HepG2 (cell line): ENCODE data around the gene HMBS. TPM values are rescaled to one million over a fixed set of nuclear protein-coding genes. Genes with fewer than 3 reads are reported as not detected.

Source experiments
- ATAC-seq: fragments of 200-7000 bp; cut with Tn5 transposase; 3 replicates; pipeline ENCODE4 v1.9.1; 2020; ENCODE audit warnings: mild to moderate bottlenecking, moderate library complexity
- BruUV-seq: library from RNA; stranded (reverse); fragments of 400-500 nt; replicated peaks from 2 replicates; lab custom pipeline; 2021; lab: Mats Ljungman, UMichigan
- CTCF ChIA-PET: fragments of 300-600 bp; formaldehyde crosslinking; extraction: SDS; loops from one replicate; lab custom pipeline; 2021; ENCODE audit warnings: low total read pairs, inconsistent platforms, low intra/inter-chr PET ratio; lab: Yijun Ruan, JAX
- POLR2A ChIA-PET: fragments of 350-600 bp; sonication (Branson Sonifier 250); formaldehyde crosslinking; loops from one replicate; lab custom pipeline; 2020; ENCODE audit warnings: antibody characterized with exemption, inconsistent platforms; lab: Yijun Ruan, JAX
- DNase-seq: peaks from one replicate; pipeline ENCODE4 v3.0.0-alpha.2; 2015; ENCODE audit warnings: low spot score
- FAIRE-seq: peaks from 3 replicates; lab custom pipeline; 2011; peaks lifted over from hg19 to GRCh38; lab: Jason Lieb, UNC
- H2AFZ ChIP-seq: one replicate; pipeline ENCODE4 v1.6.1; 2011; ENCODE audit warnings: low read length, inconsistent platforms
- H3K27ac ChIP-seq: fragments of 300-600 bp; 3 replicates; pipeline ENCODE4 v1.8.0; 2011; ENCODE audit warnings: mixed run types, mild to moderate bottlenecking, mixed read lengths, low read length, inconsistent platforms; ENCODE audit not compliant: insufficient read depth; ENCODE audit errors: extremely low read length
- H3K27me3 ChIP-seq, 2 experiments: fragments of 200-600 bp in 1 of 2; 2 replicates in 1 of 2; 3 replicates in 1 of 2; pipeline versions ENCODE4 v1.6.0 to v1.8.0; 2011; ENCODE audit warnings: low read length in 2 of 2, mild to moderate bottlenecking in 2 of 2, moderate library complexity in 2 of 2, inconsistent platforms in 1 of 2; ENCODE audit not compliant: insufficient read depth in 2 of 2, control insufficient read depth in 1 of 2
- H3K36me3 ChIP-seq, 2 experiments: fragments of 200-600 bp in 1 of 2; replicated peaks in 1 of 2; 2 replicates in 1 of 2; 3 replicates in 1 of 2; pipeline versions ENCODE4 v1.5.1 to v1.8.0; 2011; ENCODE audit warnings: low read length in 2 of 2, inconsistent platforms in 1 of 2; ENCODE audit not compliant: insufficient read depth in 2 of 2, control insufficient read depth in 1 of 2
- H3K4me1 ChIP-seq: 2 replicates; pipeline ENCODE4 v1.5.1; 2012; ENCODE audit warnings: low read length, inconsistent platforms; ENCODE audit not compliant: insufficient read depth
- H3K4me2 ChIP-seq: 2 replicates; pipeline ENCODE4 v1.6.0; 2011; ENCODE audit warnings: low read depth, low read length, inconsistent platforms
- H3K4me3 ChIP-seq, 3 experiments: fragments of 200-600 bp in 1 of 3; sonication (generic), shearing (Covaris generic) in 1 of 3; replicated peaks in 1 of 3; 2 replicates each; pipeline ENCODE4 v1.5.1; 2011 to 2016; ENCODE audit warnings: low read length in 3 of 3, inconsistent platforms in 2 of 3, low read depth in 2 of 3, mild to moderate bottlenecking in 2 of 3, control low read depth in 1 of 3, mixed read lengths in 1 of 3; ENCODE audit not compliant: insufficient read depth in 1 of 3
- H3K79me2 ChIP-seq: one replicate; pipeline ENCODE4 v1.6.1; 2011; ENCODE audit warnings: low read length, inconsistent platforms; ENCODE audit not compliant: insufficient read depth
- H3K9ac ChIP-seq: 2 replicates; pipeline ENCODE4 v1.6.0; 2011; ENCODE audit warnings: mild to moderate bottlenecking, low read depth, low read length, inconsistent platforms; ENCODE audit not compliant: insufficient read depth
- H3K9me3 ChIP-seq: 2 replicates; pipeline ENCODE4 v1.5.1; 2012; ENCODE audit warnings: mild to moderate bottlenecking, low read length
- H4K20me1 ChIP-seq: 2 replicates; pipeline ENCODE4 v1.6.0; 2011; ENCODE audit warnings: inconsistent platforms, mild to moderate bottlenecking, low read length, moderate library complexity; ENCODE audit not compliant: insufficient read depth
- CEBPG ChIP-seq: IDR thresholded peaks from 2 replicates; pipeline ENCODE4 v1.6.1; 2016
- HIVEP1 ChIP-seq: sonication (generic); formaldehyde crosslinking; IDR thresholded peaks from 2 replicates; pipeline ENCODE4 v1.4.0; 2020; ENCODE audit warnings: mild to moderate bottlenecking, missing genetic modification reagents
- ZFYVE20 ChIP-seq: sonication (generic); formaldehyde crosslinking; IDR thresholded peaks from 2 replicates; pipeline ENCODE4 v1.8.0; 2023; ENCODE audit warnings: low read depth, mild to moderate bottlenecking, moderate library complexity, missing genetic modification reagents, borderline replicate concordance
- ZNF260 ChIP-seq: sonication (generic); formaldehyde crosslinking; IDR thresholded peaks from 2 replicates; pipeline ENCODE4 v1.4.0; 2020; ENCODE audit warnings: missing genetic modification reagents, low read depth, mild to moderate bottlenecking, borderline replicate concordance
- ZNF329 ChIP-seq: sonication (generic); formaldehyde crosslinking; IDR thresholded peaks from 2 replicates; pipeline ENCODE4 v1.9.0; 2021; ENCODE audit warnings: low read depth, mild to moderate bottlenecking, missing genetic modification reagents
- ZNF367 ChIP-seq: sonication (generic); formaldehyde crosslinking; IDR thresholded peaks from 2 replicates; pipeline ENCODE4 v1.4.0; 2020; ENCODE audit warnings: missing genetic modification reagents, borderline replicate concordance
- ZNF703 ChIP-seq: sonication (generic); formaldehyde crosslinking; IDR thresholded peaks from 2 replicates; pipeline ENCODE4 v1.5.1; 2020; ENCODE audit warnings: missing genetic modification reagents, mild to moderate bottlenecking, moderate library complexity, borderline replicate concordance
- ZNF761 ChIP-seq: sonication (generic); formaldehyde crosslinking; conservative IDR thresholded peaks from 2 replicates; pipeline ENCODE4 v1.4.0; 2020; ENCODE audit warnings: mild to moderate bottlenecking, missing genetic modification reagents
- ZNF792 ChIP-seq: IDR thresholded peaks from 2 replicates; pipeline ENCODE4 v1.6.1; 2016
- WGBS: methylation state at CpG from one replicate; pipeline ENCODE4 v1.1.6; 2017; ENCODE audit warnings: low lambda C conversion rate; 5-methylcytosine and 5-hydroxymethylcytosine counted together
- in situ Hi-C: cut with HindIII; loops from 2 replicates; pipeline ENCODE4 v1.10.0; 2017; ENCODE audit warnings: low pct_unique_long_range_greater_than_20kb; ENCODE audit not compliant: extremely low pct_ligation_motif_present
- intact Hi-C: fragments of 100-400 bp; cut with micrococcal nuclease; formaldehyde crosslinking; loops from one replicate; pipeline ENCODE4 v1.10.0; 2022; ENCODE audit not compliant: unreplicated experiment
- polyA plus RNA-seq, 8 experiments: library from polyadenylated mRNA; depleted of rRNA in 3 of 8; stranded (reverse) in 7 of 8; unstranded in 1 of 8; fragments of >200 nt; fragmentation: Illumina TruSeq in 4 of 8; extraction: Trizol in 4 of 8; gene quantifications; 2 replicates each; pipeline versions ENCODE4 v1.2.1 to v1.2.3, GENCODE V29; 2011 to 2016; ENCODE audit warnings: low read depth in 4 of 8, missing spikeins in 1 of 8, mixed read lengths in 1 of 8; ENCODE audit not compliant: insufficient read depth in 1 of 8
- total RNA-seq, 5 experiments: library from RNA; depleted of rRNA; stranded (reverse); fragments of >200 nt; fragmentation: Illumina TruSeq; extraction: Trizol; gene quantifications; 2 replicates each; pipeline ENCODE4 v1.2.3, GENCODE V29; 2016; ENCODE audit warnings: low read depth in 1 of 5
- TF ChIP-seq, protein P1 (sequence below): sonication (generic); formaldehyde crosslinking; IDR thresholded peaks from 2 replicates; pipeline ENCODE4 v1.4.0; 2020; ENCODE audit warnings: mild to moderate bottlenecking, missing genetic modification reagents

The HMBS gene
- total and polyA plus RNA-seq, 2 of the 13 experiments (the other 11 are each of a cell fraction or from before 2014, with no cell fraction given), result 9.4 to 46.9 TPM

GRCh38 chr11:119052163-119052814 lies 32.4 kb upstream of the HMBS start (continued):
- no peak for TF ChIP-seq ZNF367 (CRISPR knock-in tag)

GRCh38 chr11:119054418-119054817 lies 30.3 kb upstream of the HMBS start:
- no peaks in the 10 kb centered on the region for H3K27me3 ChIP-seq
- no peak for FAIRE-seq
- no peak for DNase-seq
- 100% methylated on average over 10 of the region's 10 CpGs for WGBS
- no peak overlapping the region for H3K4me3 ChIP-seq
- H3K9ac ChIP-seq, result no peak overlapping the region
- H2AFZ ChIP-seq, result no peak overlapping the region
- H3K9me3 ChIP-seq, result no peaks in the 10 kb centered on the region
- intact Hi-C loops (no loop called here), in situ Hi-C loops (no loop called here)
- ChIA-PET CTCF (no interaction called here), POLR2A (interaction anchor here (1.1 to 1.4 kb wide), 3 partner anchors 36 to 40 kb away, joined by 3 to 4 read pairs (median 3); partner anchors contain the start of genes RPS25 and TRAPPC4)
- ATAC-seq, result no peak
- peaks cover 23% of the 10 kb centered on the region for H3K4me1 ChIP-seq
- no peak overlapping the region for H3K4me2 ChIP-seq
- H4K20me1 ChIP-seq, result peaks cover 3% of the 10 kb centered on the region; the same call in 1 of the 2 replicates
- H3K27ac ChIP-seq, result no peak overlapping the region
- BruUV-seq, result no TSS peak
- peaks cover 25% of the 10 kb centered on the region for H3K79me2 ChIP-seq
- peaks cover 36 to 53% of the 10 kb centered on the region in 2 experiments for H3K36me3 ChIP-seq
- TF ChIP-seq, protein P1, sequence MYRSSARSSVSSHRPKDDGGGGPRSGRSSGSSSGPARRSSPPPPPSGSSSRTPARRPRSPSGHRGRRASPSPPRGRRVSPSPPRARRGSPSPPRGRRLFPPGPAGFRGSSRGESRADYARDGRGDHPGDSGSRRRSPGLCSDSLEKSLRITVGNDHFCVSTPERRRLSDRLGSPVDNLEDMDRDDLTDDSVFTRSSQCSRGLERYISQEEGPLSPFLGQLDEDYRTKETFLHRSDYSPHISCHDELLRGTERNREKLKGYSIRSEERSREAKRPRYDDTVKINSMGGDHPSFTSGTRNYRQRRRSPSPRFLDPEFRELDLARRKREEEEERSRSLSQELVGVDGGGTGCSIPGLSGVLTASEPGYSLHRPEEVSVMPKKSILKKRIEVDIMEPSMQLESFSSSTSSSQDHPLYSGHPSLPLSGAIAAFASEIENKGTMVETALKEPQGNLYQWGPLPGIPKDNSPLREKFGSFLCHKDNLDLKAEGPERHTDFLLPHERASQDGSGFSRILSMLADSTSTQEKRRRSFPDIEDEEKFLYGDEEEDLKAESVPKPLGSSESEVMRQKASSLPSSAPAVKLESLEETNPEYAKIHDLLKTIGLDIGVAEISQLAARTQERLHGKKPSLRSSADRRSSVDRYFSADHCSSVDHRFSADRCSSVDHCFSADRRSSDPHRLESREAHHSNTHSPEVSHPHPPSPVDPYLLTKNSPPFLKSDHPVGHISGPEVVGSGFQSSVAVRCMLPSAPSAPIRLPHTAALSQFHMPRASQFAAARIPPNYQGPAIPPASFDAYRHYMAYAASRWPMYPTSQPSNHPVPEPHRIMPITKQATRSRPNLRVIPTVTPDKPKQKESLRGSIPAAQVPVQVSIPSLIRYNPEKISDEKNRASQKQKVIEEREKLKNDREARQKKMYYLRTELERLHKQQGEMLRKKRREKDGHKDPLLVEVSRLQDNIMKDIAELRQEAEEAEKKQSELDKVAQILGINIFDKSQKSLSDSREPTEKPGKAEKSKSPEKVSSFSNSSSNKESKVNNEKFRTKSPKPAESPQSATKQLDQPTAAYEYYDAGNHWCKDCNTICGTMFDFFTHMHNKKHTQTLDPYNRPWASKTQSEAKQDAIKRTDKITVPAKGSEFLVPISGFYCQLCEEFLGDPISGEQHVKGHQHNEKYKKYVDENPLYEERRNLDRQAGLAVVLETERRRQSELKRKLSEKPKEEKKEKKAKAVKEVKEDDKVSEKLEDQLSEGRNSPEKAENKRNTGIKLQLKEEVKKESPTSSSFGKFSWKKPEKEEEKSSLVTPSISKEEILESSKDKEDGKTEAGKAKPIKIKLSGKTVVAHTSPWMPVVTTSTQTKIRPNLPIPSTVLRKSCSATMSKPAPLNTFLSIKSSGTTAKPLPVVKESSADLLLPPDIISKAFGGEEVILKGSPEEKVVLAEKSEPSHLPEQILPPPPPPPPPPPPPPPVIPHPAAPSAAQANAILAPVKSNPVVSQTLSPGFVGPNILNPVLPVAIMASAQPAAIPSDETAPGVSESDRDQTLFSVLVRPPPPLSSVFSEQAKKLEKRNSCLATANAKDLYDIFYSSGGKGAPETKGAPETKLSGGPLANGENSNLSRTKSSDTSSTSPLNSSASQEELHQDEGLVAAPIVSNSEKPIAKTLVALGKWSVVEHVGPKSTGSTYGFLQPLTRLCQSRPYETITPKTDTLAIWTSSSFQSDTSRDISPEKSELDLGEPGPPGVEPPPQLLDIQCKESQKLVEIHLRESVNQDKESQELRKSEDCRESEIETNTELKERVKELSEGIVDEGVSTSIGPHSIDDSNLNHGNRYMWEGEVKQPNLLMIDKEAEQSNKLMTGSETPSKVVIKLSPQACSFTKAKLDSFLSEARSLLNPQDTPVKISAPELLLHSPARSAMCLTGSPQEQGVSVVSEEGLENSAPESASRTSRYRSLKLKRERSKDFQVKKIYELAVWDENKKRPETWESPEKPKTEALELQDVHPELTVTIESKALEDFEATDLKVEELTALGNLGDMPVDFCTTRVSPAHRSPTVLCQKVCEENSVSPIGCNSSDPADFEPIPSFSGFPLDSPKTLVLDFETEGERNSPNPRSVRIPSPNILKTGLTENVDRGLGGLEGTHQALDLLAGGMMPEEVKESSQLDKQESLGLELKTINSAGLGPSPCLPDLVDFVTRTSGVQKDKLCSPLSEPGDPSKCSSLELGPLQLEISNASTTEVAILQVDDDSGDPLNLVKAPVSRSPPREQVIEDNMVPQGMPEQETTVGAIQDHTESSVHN, result no peak
- TF ChIP-seq ZNF703 (CRISPR knock-in tag) (no peak), ZNF761 (CRISPR knock-in tag) (no peak), HIVEP1 (CRISPR knock-in tag) (no peak), ZFYVE20 (CRISPR knock-in tag) (no peak), CEBPG (CRISPR knock-in tag) (no peak), ZNF329 (no peak), ZNF260 (CRISPR knock-in tag) (no peak), ZNF792 (no peak)
